HG03354 (cell line): ENCODE data around the gene TBL1X.
A peak's percentile ranks its signal among the peaks of the same experiment; 100 is the strongest.

Experiments
- ATAC-seq: cut with Tn5 transposase; IDR thresholded peaks from one replicate; pipeline ENCODE4 v1.9.1; 2021; ENCODE audit warnings: mild to moderate bottlenecking; ENCODE audit not compliant: unreplicated experiment, poor library complexity, severe bottlenecking

Gene TBL1X

DNA sequence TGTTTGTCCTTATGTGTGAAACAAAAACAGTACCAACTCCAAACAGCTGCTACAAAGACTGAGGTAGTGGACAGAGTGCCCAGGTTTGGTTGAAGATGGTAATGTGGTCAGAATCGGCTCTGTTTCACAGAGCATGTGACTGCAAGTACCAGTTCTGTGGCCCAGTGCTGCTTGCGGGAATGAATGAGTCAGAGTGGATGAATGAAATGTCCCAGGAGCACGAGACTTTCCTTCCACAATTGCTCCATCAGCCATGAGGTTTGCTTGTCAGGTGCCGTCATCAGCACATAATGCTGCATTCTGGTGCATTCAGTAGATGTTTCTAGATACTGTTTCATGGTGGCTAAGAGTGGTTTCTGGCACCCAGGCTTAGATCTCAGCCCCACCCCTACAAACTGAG lies 216.6 kb downstream of the TBL1X start:
- no peak for ATAC-seq

DNA sequence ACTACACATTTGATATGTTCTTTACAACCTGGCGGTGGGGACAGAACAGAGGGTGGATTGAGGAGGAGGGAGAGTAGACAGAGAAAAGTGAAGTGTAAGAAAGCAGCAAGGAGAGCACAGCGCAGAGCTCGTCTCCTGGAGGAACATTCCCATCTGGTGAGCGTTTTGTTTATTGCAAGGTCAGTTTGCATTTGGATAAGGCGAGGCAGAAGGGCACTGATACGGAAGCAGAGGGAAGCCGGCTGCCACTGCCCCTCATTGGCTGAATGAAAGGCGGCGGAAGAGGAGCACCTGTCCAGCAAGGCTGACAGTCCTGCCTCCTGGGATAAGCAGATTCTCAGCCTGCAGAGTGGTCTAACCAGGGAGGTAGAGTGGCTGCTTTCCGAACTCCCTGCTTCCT lies 217.6 kb downstream of the TBL1X start:
- ATAC-seq, result no peak

DNA sequence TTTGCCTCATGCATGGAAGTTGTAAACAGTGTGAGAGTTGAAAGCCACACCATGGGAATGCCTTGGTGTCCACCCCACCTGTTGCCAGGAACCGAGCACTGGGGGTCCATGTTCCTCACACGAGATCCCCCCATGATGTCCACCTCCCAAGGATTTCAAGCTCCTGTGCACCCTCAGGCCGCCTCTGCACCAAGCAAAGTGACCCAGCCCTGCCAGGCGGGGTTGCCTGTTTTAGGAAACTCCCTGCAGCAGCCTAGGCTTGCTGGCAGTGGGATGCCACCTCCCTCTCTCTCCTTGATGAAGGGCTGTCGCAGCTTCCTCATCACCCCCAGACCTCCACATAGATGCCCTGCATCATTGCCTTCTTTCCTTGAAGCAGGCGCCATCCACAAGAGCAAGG lies 218.0 kb downstream of the TBL1X start:
- no peak for ATAC-seq

DNA sequence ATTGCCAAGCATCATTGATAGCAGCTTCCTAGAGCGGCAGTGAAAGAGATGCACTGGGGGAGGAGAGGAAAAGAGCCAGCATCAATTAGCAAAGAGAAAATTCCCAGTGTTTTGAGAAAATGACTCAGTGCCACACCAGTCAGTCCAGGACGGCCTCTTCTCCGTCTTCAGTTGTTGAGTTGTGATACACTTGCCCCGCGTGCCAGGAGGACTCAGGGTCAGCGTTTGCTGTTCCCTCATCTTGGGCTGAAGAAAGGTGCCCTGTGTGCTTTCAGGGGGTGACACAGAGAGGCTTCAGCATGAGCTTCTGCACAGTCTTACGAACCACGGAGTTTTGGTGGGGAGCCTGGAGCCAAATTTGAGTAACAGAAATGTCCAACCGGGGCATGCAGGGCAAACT lies 218.5 kb downstream of the TBL1X start:
- no peak for ATAC-seq

DNA sequence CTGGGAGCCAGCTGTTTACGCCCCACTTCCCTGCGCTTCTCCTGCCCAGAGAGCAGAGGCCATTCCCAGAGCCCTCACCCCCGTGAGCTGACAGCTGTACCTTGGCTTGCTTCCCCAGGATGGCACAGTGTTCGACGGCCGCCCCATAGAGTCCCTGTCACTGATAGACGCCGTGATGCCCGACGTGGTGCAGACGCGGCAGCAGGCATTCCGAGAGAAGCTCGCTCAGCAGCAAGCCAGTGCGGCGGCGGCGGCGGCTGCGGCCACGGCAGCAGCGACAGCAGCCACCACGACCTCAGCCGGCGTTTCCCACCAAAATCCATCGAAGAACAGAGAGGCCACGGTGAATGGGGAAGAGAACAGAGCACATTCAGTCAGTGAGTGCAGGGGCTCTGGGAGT lies 223.0 kb downstream of the TBL1X start:
- ATAC-seq, result no peak

DNA sequence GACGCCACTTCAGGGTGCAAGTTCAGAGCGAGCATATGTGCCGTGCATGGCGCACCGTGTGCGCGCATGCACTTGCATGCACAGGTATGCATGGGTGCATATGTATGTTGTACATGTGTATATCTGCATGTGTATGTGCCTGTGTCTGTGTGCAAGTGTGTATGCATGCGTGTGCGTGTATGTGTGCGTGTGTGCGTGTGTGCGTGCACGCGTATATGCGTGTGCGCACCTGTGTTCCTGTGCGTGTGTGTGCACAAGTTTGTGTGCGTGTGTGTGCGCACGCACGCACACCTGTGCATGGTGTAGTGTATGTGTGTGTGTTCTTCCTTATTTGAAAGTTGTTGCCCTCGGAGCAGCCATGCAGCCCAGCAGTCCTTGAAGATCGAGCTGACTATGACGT lies 224.0 kb downstream of the TBL1X start:
- no peak for ATAC-seq

DNA sequence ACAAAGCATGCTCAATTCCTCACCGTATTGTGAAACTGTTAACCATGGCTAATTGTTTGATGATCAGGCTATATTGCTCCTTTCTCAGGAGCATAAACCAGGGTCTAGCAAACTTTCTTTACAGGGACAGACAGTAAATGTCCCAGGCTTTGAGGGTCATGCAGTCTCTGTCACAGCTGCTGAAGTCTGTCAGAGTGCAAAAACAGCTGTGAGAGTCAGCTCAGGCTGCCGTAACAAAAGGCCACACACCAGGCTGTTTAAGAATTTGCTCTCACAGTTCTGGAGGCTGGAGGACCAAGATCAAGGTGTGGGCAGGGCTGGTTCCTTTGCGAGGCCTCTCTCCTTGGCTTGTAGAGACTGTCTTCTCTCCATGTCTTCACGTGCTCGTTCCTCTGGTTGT lies 225.2 kb downstream of the TBL1X start:
- ATAC-seq, result no peak

DNA sequence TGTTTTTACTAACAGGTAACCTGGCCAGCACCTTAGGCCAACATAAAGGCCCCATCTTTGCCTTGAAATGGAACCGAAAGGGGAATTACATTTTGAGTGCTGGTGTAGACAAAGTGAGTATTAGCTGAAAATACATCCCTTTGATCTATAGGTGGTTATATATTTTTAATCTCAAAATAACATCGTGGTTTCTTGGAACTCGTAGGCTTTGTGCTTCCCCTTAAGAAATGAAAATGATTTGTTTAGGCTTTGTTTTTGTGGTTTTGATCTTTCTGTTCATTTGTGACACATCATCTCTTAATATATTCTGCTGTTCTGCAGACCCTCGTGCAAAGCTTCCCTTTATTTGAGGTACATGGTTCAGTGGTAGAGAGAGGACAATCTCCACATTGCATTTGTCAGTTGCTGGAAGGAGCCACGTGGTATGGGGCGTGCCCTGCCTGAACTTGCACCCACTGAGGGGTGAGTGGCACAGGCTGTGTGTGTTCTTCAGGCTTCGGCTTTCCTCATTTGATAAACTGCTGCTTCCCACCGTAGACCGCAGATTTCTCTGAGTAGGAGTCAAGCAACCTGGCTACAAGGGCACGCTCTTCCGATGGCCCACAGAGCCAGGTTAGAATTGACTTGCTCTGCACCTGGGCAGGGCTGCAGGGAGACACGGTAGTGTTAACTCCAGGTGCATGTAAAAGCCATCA lies 228.6 kb downstream of the TBL1X start:
- no peak for ATAC-seq

DNA sequence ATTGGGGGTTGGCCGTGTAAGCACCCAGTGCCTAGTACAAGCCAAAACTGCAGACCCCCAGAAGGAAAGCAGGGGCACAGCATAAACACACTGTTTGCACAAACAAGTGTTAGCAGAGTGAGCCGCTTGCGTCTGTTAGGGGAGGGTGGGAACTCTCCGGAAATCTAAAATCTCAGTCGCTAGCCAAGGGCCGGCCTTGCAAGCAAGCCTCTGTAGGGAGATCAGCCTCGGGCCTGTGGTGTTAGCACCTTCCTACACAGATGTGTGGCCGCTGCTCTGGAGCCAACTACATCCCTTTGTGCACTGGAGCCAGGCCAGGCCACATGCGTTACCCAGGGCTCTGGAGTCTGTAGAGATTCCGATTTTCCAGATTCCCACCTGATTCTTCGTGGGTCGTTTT lies 233.7 kb downstream of the TBL1X start:
- ATAC-seq, result no peak

DNA sequence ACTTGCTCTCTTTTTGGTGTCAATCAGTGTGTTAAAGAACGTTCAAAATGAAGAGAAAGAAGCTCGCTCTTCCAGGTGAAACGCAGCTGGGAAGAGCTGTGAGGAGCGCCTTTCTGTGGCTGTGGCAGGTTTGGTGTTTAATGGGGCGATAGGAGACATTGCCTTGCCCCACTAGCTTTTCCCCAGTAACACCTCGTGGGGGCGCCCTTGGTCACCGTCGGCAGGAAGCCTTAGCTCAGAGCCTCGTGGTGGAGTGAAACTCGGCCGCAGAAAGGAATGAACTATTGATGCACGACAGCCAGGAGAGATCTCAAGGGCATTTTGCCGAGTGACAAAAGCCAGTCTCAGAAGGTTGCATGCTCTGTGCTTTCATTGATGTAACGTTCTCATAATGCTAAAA lies 235.7 kb downstream of the TBL1X start:
- ATAC-seq, result no peak

DNA sequence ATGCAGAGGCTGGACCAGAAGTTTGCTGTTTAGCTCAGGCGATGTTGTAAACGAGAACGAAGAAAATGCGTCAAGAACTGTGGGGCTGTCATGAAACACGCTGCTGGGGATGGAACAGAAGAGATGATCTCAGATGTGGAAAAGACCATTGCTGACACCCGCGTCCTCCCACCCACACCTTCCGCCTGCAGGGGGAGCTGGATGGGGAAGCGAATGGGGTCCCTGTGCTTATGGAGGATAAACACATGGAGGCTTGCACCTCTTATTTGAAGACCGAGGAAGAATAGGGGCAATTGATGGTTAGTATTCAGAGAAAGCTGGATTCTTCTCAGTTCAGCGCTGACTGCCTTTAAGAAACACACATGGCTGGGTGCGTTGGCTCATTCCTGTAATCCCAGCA lies 236.9 kb downstream of the TBL1X start:
- no peak for ATAC-seq

DNA sequence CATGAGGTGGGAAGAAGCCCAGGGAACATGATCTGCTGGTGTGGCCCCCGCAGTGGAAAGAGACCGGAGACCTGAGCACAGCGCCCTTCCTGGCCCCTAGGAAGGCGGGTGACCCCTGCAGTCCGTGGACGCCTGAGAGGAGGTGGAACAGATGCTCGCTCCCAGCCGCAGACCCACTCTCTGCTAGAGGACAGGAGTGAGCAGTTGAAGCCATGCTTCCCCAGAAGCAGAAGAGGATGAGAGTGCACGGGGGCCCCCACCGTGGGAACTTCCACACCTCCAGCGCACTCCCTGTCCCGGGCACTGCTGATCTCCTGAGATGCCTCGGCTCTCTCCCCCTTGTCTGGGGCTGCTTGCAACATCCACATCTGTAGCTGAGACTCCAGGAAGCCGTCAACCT lies 238.5 kb downstream of the TBL1X start:
- no peak for ATAC-seq

DNA sequence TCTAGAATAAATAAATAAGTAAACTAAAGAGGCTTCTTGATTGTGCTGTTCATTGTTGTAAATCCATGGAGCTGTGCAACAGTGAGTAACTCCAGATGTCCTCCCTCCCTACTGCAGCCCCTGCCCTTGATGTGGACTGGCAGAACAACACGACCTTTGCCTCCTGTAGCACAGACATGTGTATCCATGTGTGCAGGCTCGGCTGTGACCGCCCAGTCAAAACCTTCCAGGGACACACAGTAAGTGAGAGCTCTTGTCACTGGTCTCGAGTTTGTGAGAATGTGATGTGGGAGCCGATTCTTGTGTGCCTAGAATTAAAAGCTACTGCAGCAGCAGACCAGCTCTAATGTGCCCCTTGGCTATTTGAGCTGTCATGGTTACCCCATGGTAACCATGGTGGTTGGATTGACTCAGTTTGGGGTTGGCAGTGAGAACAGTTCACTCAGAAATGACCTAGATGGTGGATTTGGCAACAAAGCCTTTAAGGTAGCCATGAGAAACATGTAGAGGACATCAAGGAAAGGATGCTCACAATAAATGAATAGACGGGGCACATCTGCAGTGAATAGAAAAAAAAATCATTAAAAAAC lies 240.1 kb downstream of the TBL1X start:
- no peak for ATAC-seq

DNA sequence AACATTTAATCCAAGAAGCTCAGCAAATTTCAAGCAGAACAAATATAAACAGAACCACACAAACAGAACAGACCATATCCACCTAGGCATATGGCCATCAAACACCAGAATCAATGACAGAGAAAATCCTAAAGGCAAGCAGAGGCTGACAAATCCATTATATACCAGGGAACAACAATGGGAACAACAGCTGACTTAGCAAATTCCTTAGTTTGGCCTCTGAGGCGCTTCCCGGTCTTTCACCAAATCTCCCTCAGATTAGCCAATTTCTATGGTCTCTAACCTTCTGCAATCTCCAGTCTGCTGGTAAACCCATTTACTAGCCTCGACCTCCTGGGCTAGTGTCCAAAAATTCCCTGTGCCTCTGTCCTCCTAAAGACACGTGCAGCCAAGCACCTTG lies 241.6 kb downstream of the TBL1X start:
- ATAC-seq, result no peak

DNA sequence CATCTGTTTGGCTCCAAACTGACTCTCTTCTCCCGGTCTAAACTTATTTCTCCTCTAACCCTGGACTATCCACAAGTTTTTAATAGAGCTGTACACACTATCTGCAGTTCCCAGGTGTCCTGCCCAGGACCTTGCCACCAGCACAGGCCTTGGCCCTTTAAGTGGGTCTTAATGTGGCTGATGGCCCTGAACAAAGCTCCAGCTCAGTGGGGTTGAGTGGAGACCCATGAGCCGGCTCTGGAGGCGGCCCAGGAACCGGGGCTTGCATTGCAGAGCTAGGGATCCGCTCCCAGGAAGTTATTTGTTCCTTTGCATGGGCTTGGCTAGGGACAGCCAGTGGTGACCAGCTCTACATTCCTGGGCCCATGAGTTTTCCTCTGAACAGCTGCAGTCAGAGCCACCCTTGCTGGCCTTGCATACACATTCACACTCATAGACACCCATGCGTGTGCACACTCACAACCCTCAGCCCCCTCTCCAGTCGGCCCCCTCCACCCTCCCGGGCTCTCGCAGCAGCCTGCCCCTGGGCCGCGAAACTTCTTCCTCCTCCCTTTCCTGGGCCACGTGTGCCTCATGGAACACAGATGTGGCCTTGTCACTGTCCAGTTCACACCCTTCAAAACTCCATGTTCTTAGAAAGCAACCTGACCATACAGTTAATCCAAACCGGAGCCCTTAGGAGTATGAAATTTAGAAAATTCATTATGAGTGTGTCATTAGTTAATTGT lies 242.6 kb downstream of the TBL1X start:
- no peak for ATAC-seq

DNA sequence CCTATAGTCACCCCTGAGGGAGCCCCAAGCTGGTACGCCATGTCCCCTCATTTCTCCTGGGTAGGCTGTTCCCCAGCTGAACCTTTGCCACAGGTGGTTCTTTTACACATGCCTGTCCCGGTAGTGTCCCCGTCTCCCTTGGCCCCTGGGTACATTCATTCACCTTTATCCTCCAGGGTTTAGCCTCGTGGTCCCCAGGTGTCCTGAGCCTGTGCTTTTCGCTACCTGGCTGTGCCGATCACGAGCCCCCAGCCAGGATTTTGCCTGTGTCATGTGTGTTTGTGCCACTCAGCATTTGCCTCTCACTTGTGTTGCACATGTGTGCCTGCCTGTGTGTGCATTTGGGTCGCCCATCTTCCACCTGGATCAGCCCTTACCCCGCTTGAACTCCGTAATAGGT lies 243.2 kb downstream of the TBL1X start:
- ATAC-seq, result no peak

DNA sequence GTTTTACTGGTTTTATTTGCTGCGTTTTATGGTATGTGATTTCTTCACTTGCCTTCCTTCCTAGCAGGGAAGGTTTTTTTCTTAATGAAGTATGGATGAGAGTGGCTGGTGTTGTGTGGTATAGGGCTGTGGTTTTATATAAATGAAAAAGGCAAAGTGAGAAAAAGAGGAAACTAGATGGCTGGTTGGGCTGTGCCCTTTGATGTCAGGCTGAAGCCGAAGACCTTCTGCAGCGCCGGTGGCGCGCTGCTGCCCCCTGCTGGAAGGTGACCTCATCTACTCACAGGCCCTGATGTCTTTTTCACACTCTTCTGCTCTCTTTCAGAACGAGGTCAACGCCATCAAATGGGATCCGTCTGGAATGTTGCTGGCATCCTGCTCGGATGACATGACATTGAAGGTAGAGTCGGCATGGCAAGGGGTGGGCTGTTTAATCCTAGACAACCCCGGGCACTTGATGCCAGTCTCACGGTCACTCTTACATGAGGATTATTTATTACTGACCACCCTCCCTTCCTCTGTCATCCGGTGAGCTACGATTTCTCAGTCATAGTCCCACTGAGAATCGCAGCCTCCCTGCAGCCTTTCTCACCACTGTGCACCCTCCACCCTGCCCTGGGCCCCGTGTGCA lies 244.2 kb downstream of the TBL1X start:
- peak; percentile 93 for ATAC-seq

DNA sequence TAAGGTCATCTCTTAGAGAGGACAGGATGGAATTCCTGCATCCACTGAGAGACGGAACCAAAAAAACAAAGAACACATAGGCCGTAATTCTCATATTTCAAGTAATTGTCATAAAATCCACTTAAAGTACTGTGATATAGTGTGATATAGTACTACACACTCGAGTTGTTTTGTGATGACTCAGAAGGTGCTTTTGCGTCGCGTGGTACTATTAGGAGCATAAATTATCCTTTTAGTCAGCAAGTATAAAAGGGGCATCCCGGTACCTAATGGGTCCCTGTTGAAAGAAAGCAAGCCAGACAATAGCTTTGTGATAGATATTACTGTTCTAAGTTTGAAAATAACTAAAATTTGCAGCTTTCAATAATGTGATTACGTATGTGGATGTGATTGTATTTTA lies 245.5 kb downstream of the TBL1X start:
- no peak for ATAC-seq

DNA sequence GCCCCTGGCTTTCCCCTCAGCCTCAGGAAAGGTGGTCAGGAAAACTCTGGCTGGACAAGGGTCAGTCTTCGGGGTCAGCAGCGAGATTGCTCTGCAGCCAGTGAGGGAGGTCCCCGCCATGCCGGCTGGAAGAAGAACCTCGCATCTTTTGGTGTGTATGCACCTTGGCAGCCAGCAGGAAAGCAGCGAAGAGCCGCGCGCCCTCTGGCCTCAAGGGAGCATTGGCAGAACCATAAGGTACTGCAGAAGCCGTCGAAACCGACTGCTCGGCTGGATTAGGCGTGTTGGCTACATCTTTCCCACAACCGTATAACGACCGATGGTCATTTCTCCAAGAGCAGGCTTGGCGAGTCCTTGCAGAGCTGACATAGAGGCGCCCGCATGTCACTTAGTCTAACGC lies 252.5 kb downstream of the TBL1X start:
- ATAC-seq, result no peak

DNA sequence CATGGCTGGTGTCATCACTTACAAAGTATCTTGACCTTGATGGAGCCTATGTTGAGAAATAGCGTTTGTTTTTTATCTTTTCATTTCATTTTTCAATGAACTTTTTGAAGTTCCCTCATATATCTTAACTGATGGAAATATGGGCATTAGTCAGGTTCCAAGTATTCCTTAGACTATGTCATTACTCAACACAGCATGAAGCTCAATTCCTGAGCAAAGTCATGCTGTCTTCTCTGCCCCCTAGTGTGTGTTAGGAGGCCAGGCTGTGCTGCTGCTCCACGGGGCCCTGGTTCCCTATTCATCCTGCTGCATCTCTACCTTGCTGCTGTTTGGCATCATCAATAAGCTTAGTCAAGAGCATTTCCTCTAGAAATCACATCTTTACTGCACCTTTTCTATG lies 259.9 kb downstream of the TBL1X start:
- no peak for ATAC-seq

DNA sequence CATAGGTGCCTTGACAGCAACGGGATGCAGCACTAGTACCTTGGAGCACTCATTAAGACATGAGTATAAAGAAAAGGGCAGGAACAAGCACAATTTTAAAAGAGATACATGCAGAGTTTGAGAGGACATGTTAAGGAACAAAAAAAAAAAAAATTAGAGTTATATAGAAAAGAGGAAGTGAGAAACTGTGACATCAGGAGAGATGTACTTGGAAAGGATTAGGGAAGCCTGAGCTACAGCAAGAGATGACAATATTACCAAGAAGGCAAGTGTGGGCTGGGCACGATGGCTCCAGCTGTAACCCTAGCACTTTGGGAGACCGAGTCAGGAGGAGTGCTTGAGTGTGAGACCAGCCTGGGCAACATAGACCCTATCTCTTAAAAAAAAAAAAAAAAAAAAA lies 263.4 kb downstream of the TBL1X start:
- no peak for ATAC-seq
